ENCODE results near the gene IQGAP2.

IQGAP2 gene

DNA sequence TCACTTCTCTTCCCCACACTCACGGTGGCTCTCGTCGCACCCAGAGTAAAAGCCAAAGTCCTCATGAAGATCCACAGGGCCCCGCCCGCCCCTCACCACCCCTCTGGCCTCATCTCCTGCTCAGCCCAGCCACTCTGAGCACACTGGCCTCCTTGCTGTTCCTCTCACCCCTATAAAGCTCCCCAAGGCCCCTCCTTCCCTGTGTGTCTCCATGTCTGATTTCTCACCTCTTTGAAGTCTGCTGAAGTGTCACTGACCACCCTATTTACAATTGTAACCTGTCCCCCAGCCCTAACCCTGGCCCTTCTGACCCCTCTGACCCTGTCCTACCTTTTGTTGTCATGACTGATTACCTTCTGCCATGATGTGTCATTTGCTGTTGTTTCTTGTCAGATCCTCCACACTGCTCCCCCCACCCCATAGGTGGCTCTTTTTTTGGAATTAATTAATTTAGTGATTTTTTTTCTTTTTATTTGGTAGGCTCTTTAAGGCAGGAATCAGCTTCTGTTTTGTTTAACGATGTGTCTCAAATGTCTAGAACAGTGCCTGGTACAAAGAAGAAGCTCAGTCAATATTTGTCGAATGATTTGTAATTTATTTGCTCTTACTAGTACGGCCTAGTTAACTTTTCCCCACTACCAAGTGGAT lies 90.2 kb downstream of the IQGAP2 start:
- H3K36me3 ChIP-seq (ENCODE audit: control insufficient read depth, insufficient read depth, low read length) = no peaks in the 10 kb centered on the region
- H3K27me3 ChIP-seq (replicated peaks; ENCODE audit: control insufficient read depth, insufficient read depth, low read length) = no peaks in the 10 kb centered on the region
- DNase-seq (ENCODE audit: extremely low read depth, insufficient read length) = no peak
- no peak overlapping the region for H3K4me3 ChIP-seq (replicated peaks; ENCODE audit: low read depth, low read length)
- TF ChIP-seq, protein P1, sequence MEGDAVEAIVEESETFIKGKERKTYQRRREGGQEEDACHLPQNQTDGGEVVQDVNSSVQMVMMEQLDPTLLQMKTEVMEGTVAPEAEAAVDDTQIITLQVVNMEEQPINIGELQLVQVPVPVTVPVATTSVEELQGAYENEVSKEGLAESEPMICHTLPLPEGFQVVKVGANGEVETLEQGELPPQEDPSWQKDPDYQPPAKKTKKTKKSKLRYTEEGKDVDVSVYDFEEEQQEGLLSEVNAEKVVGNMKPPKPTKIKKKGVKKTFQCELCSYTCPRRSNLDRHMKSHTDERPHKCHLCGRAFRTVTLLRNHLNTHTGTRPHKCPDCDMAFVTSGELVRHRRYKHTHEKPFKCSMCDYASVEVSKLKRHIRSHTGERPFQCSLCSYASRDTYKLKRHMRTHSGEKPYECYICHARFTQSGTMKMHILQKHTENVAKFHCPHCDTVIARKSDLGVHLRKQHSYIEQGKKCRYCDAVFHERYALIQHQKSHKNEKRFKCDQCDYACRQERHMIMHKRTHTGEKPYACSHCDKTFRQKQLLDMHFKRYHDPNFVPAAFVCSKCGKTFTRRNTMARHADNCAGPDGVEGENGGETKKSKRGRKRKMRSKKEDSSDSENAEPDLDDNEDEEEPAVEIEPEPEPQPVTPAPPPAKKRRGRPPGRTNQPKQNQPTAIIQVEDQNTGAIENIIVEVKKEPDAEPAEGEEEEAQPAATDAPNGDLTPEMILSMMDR (IDR thresholded peaks at IDR 0.05; ENCODE audit: insufficient read depth, low read length, poor library complexity, severe bottlenecking) = no peak

- H3K4me3 ChIP-seq (replicated peaks; ENCODE audit: low read depth, low read length) = no peak overlapping the region
- TF ChIP-seq, protein P1 (IDR thresholded peaks at IDR 0.05; ENCODE audit: insufficient read depth, low read length, poor library complexity, severe bottlenecking) = no peak
- H3K36me3 ChIP-seq (ENCODE audit: control insufficient read depth, insufficient read depth, low read length) = no peaks in the 10 kb centered on the region
- DNase-seq (ENCODE audit: extremely low read depth, insufficient read length) = no peak
- H3K27me3 ChIP-seq (replicated peaks; ENCODE audit: control insufficient read depth, insufficient read depth, low read length) = no peaks in the 10 kb centered on the region
Measured at GRCh38 chr5:76494201-76494600, 91.1 kb downstream of the IQGAP2 start.

- Histone ChIP-seq H3K27me3 (replicated peaks; ENCODE audit: control insufficient read depth, insufficient read depth, low read length) (no peaks in the 10 kb centered on the region), H3K4me3 (replicated peaks; ENCODE audit: low read depth, low read length) (no peak overlapping the region), H3K36me3 (ENCODE audit: control insufficient read depth, insufficient read depth, low read length) (no peaks in the 10 kb centered on the region)
- TF ChIP-seq, protein P1 (IDR thresholded peaks at IDR 0.05; ENCODE audit: insufficient read depth, low read length, poor library complexity, severe bottlenecking) = no peak
- no peak for DNase-seq (ENCODE audit: extremely low read depth, insufficient read length)
Measured at GRCh38 chr5:76495870-76496269, 92.8 kb downstream of the IQGAP2 start.

DNA sequence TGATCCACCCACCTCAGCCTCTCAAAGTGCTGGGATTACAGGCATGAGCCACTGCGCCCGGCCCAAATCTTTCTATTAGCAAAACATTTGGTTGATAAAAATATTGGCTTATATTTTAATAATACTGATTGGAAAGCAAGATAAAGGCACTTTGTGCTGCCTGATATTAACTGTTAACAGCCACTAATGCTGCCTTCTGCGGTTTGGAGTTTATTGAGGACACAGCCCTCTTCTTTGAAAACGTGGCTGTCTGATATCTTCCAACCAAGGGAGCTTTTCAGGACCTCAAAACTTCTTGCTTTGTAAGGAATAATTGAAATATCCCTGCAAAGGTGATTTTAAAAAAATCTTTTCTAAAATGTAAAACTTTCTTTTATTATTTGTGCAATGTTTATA lies 94.0 kb downstream of the IQGAP2 start:
- Histone ChIP-seq H3K4me3 (replicated peaks; ENCODE audit: low read depth, low read length) (no peak overlapping the region), H3K36me3 (ENCODE audit: control insufficient read depth, insufficient read depth, low read length) (no peaks in the 10 kb centered on the region), H3K27me3 (replicated peaks; ENCODE audit: control insufficient read depth, insufficient read depth, low read length) (no peaks in the 10 kb centered on the region)
- TF ChIP-seq, protein P1 (IDR thresholded peaks at IDR 0.05; ENCODE audit: insufficient read depth, low read length, poor library complexity, severe bottlenecking) = no peak
- no peak for DNase-seq (ENCODE audit: extremely low read depth, insufficient read length)

GRCh38 chr5:76497986-76498717 lies 95.1 kb downstream of the IQGAP2 start:
- DNase-seq (ENCODE audit: extremely low read depth, insufficient read length) = no peak
- Histone ChIP-seq H3K36me3 (ENCODE audit: control insufficient read depth, insufficient read depth, low read length) (no peaks in the 10 kb centered on the region), H3K27me3 (replicated peaks; ENCODE audit: control insufficient read depth, insufficient read depth, low read length) (no peaks in the 10 kb centered on the region), H3K4me3 (replicated peaks; ENCODE audit: low read depth, low read length) (no peak overlapping the region)
- TF ChIP-seq, protein P1 (IDR thresholded peaks at IDR 0.05; ENCODE audit: insufficient read depth, low read length, poor library complexity, severe bottlenecking) = no peak

Measured in GM06990 (cell line).